Stomach (tissue), 9 donors: ENCODE data around the gene ZFAND5. TPM values are rescaled to one million over a fixed set of nuclear protein-coding genes. Genes with fewer than 3 reads are reported as not detected.

Experiments
- DNase-seq, 2 donors: peaks; one replicate each; pipeline versions ENCODE4 v3.0.0 to v3.0.0-alpha.2; 2013 to 2019
- H3K27ac ChIP-seq, 5 donors: fragments of 200-600 bp in 4 of 5; sonication (generic) in 4 of 5; one replicate each; pipeline ENCODE4 v1.5.1; 2013 to 2019; ENCODE audit warnings: mild to moderate bottlenecking in 1 of 5, moderate library complexity in 1 of 5
- H3K27me3 ChIP-seq, 3 donors: fragments of 200-600 bp; sonication (generic); one replicate each; pipeline ENCODE4 v1.5.1; 2017 to 2019; ENCODE audit warnings: mixed run types in 1 of 3
- H3K36me3 ChIP-seq, 4 donors: fragments of 200-600 bp; sonication (generic); 1 replicate in 3 of 4; 2 replicates in 1 of 4; pipeline ENCODE4 v1.5.1; 2016 to 2019
- H3K4me1 ChIP-seq, 4 donors: fragments of 200-600 bp; sonication (generic); one replicate each; pipeline ENCODE4 v1.5.1; 2016 to 2019
- H3K4me3 ChIP-seq, 4 donors: fragments of 200-600 bp; sonication (generic) in 3 of 4; one replicate each; pipeline ENCODE4 v1.5.1; 2016 to 2019; ENCODE audit warnings: mild to moderate bottlenecking in 1 of 4
- H3K9me3 ChIP-seq, 4 donors: fragments of 200-600 bp; sonication (generic); one replicate each; pipeline ENCODE4 v1.5.1; 2016 to 2019
- EP300 ChIP-seq: sonication (generic); formaldehyde crosslinking; IDR thresholded peaks from one replicate; pipeline ENCODE4 v1.6.1; 2017; ENCODE audit warnings: antibody characterized with exemption
- POLR2A ChIP-seq, 4 donors: fragments of 450-650 bp; IDR thresholded peaks; one replicate each; pipeline ENCODE4 v1.6.1; 2016; ENCODE audit warnings: antibody characterized with exemption in 4 of 4, control low read depth in 2 of 4, mild to moderate bottlenecking in 1 of 4, moderate library complexity in 1 of 4
- POLR2AphosphoS5 ChIP-seq, 3 donors: sonication (generic); formaldehyde crosslinking; IDR thresholded peaks; one replicate each; pipeline ENCODE4 v1.6.1; 2016; ENCODE audit warnings: antibody characterized with exemption in 3 of 3
- WGBS, 5 donors: extraction: QIAGEN DNeasy Blood & Tissue Kit in 3 of 5; methylation state at CpG; one replicate each; pipeline versions ENCODE4 v1.1.5 to v1.1.7; 2013 to 2018; 5-methylcytosine and 5-hydroxymethylcytosine counted together
- intact Hi-C: fragments of 100-400 bp; cut with DNase I; formaldehyde crosslinking; loops from one replicate; pipeline ENCODE4 v1.15.1; 2023; ENCODE audit warnings: low total_unique reads
- polyA plus RNA-seq, 3 donors: library from polyadenylated mRNA; stranded (reverse); fragments of 200-250 nt; gene quantifications; one replicate each; pipeline ENCODE4 v1.2.3, GENCODE V29; 2013
- total RNA-seq, 5 donors: library from RNA; depleted of rRNA; stranded (reverse); fragments of >200 nt; gene quantifications; one replicate each; pipeline versions ENCODE4 v1.1.0 to v1.2.3, GENCODE V29; 2014 to 2016
- TF ChIP-seq, protein P1 (sequence below), 7 experiments: fragments of 450-650 bp in 4 of 7; fragments of 200-600 bp in 3 of 7; sonication (generic) in 3 of 7; IDR thresholded peaks; one replicate each; pipeline ENCODE4 v1.5.1; 2016 to 2019; ENCODE audit warnings: antibody characterized with exemption in 7 of 7, control low read depth in 2 of 7, mild to moderate bottlenecking in 1 of 7
- donor health status: healthy with polysubstance abuse.
- donor health status: Bipolar disorder and iron deficiency.
- donor health status: healthy.

ZFAND5 gene
- total and polyA plus RNA-seq, 8 donors: 63.4 to 644 (median 220) TPM

DNA sequence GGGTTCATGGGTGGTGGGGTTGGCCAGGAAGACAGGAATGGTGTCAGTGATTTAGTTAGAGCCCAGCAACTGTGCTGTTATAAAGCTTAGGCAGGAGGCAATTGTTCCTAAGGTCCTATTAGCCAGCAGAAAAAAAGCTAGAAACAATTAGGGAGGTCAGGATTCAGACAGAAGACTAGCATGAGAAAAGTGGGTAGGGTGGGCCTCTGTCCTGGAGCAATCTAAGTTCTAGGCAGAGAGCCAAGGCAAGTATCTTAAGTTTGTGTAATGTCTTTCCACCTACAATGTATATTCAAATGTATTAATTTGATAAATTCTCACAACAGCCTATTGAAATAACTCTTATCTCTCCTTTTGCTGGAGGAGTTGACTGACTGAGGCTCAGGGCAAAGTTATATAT lies 6.1 kb upstream of the ZFAND5 start:
- intact Hi-C loops: no loop called here
- H3K36me3 ChIP-seq: no peaks in the 10 kb centered on the region
- H3K27ac ChIP-seq: no peak overlapping the region
- peaks cover 4 to 14% (median 7%) of the 10 kb centered on the region in 4 donors for H3K4me1 ChIP-seq
- H3K4me3 ChIP-seq: no peak overlapping the region
- DNase-seq: peak in 1 of 2 donors; percentile 45
- H3K9me3 ChIP-seq: no peaks in the 10 kb centered on the region
- TF ChIP-seq EP300: no peak
- TF ChIP-seq POLR2A (IDR thresholded peaks at IDR 0.05): no peak
- TF ChIP-seq, protein P1, sequence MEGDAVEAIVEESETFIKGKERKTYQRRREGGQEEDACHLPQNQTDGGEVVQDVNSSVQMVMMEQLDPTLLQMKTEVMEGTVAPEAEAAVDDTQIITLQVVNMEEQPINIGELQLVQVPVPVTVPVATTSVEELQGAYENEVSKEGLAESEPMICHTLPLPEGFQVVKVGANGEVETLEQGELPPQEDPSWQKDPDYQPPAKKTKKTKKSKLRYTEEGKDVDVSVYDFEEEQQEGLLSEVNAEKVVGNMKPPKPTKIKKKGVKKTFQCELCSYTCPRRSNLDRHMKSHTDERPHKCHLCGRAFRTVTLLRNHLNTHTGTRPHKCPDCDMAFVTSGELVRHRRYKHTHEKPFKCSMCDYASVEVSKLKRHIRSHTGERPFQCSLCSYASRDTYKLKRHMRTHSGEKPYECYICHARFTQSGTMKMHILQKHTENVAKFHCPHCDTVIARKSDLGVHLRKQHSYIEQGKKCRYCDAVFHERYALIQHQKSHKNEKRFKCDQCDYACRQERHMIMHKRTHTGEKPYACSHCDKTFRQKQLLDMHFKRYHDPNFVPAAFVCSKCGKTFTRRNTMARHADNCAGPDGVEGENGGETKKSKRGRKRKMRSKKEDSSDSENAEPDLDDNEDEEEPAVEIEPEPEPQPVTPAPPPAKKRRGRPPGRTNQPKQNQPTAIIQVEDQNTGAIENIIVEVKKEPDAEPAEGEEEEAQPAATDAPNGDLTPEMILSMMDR (IDR thresholded peaks at IDR 0.05): no peak
- no peak for TF ChIP-seq POLR2AphosphoS5 (IDR thresholded peaks at IDR 0.05)
- no peaks in the 10 kb centered on the region for H3K27me3 ChIP-seq

DNA sequence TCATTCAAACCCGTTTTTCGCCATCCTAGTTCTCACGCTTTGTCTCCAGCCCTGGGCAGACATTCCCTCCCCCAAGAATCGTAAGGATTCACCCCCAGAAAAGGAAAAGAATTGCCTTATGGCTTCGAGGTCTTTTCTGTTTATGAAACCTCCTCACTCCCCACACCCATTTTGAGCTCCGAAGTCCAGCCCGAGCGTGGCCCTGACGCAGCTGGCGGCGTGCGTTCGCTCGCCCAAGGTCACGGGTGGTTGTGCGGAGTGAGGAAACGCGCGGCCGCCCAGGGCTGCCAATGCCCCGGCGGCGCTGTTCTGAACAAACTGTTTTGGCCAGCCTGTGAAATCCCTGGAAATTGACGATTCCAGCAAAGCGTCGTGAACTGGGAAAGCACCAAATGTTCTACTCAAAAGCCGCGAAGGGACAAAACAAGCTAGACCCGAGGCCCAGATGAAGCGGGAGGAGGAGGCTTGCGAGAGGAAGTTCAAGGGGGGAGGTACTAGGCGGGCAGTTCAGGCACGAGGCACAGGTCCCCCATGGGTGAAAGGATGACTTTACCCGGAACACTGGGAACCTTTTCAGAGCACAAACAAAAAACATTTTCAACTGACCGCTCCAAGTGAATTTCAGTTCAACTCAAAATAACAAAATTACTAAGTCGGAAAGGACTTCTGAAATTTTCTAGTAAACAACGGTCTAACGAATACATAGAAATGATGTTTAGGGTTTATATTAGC lies 683 bp upstream of the ZFAND5 start:
- intact Hi-C loops: no loop called here
- Histone ChIP-seq H3K4me1 (peaks cover 9 to 36% (median 22%) of the 10 kb centered on the region in 4 donors), H3K27ac (peak overlapping the region; percentile 99 to 100 (median 100)), H3K27me3 (no peaks in the 10 kb centered on the region), H3K4me3 (peak overlapping the region; percentile 71 to 95 (median 86)), H3K36me3 (no peaks in the 10 kb centered on the region), H3K9me3 (no peaks in the 10 kb centered on the region)
- peak; percentile 85 to 91 for DNase-seq
- TF ChIP-seq EP300 (peak; percentile 99), POLR2AphosphoS5 (IDR thresholded peaks at IDR 0.05) (peak; percentile 65 to 92 (median 73))
- TF ChIP-seq, protein P1 (IDR thresholded peaks at IDR 0.05): no peak
- 1 to 2% (median 2%) methylated on average over 34 to 38 of the region's 38 CpGs for WGBS, 5 donors

DNA sequence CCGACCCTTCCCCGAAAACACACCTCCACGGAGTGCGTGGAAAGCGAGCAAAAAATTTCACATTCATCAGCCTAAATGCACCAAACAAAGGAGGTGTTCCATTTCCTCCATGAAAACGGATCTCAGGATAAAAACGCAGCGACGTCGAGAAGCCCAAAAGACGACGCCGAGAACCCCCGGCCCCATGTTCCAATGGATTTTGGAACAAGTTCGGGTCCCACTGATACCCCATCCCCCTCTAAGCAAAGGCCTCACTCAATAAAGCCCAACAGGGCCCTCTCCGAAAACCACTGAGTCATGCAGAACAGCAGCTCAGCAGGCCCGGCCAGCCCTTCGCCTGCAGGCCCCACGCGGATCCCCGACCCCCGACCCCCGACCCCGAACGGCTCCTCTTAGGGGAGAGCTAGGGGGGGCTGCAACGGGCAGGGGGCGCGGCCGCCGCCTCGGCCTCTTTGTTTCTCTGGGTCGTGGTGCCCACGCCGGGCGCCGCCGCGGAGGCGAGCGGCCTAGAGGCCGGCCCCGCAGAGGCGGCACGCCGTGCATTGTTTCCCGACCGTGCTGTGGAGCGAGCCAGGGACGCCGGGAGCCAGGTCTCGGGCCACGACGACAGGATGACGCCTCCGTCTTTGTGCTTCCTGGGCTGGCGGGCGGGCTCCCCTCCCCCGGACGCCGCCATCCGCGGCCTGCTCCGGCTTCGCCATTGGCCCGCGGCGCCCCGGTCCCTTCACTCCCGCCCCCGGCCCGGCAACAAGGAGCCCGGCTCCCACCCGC lies 915 bp downstream of the ZFAND5 start:
- H3K27ac ChIP-seq: peak overlapping the region; percentile 99 to 100 (median 100)
- H3K36me3 ChIP-seq: peaks cover 14 to 15% (median 15%) of the 10 kb centered on the region in 4 donors
- no peaks in the 10 kb centered on the region for H3K9me3 ChIP-seq
- TF ChIP-seq POLR2A (IDR thresholded peaks at IDR 0.05) (no peak), EP300 (no peak), POLR2AphosphoS5 (IDR thresholded peaks at IDR 0.05) (peak; percentile 33 to 43 (median 40))
- peak; percentile 68 to 85 for DNase-seq
- H3K4me3 ChIP-seq: peak overlapping the region; percentile 71 to 95 (median 86)
- peaks cover 25 to 52% (median 38%) of the 10 kb centered on the region in 4 donors for H3K4me1 ChIP-seq
- WGBS, 5 donors: 0 to 2% (median 1%) methylated on average over 21 to 73 of the region's 73 CpGs
- intact Hi-C loops: no loop called here
- no peaks in the 10 kb centered on the region for H3K27me3 ChIP-seq

DNA sequence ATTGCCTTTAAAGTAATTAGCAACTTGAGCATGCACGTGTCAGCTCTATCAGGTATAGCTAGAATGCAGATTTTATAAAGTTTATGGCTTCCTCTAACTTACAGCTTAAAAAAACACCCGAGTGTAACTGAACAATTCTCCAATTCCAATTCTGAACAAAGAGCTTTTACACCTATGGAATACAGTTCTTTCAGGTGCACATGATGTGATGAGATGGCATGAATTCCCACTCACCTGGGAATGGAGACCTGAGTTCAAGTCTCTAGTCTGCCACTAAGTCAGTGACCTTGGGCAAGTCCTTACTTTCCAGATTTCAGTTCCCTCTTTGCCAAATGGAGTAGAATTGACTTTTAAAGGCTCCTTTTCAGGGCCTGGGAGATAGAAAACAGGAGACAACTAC lies 1.8 kb downstream of the ZFAND5 start:
- WGBS, 5 donors: 1 to 9% (median 5%) methylated on average over 2 of the region's 2 CpGs
- peak overlapping the region; percentile 71 to 95 (median 86) for H3K4me3 ChIP-seq
- H3K36me3 ChIP-seq: peaks cover 22 to 24% (median 23%) of the 10 kb centered on the region in 4 donors
- no peak for TF ChIP-seq POLR2A (IDR thresholded peaks at IDR 0.05)
- no peak for TF ChIP-seq EP300
- TF ChIP-seq POLR2AphosphoS5 (IDR thresholded peaks at IDR 0.05): peak in 2 of 3 donors; percentile 5 to 54
- DNase-seq: peak in 1 of 2 donors; percentile 54
- peaks cover 33 to 60% (median 46%) of the 10 kb centered on the region in 4 donors for H3K4me1 ChIP-seq
- intact Hi-C loops: no loop called here
- H3K9me3 ChIP-seq: no peaks in the 10 kb centered on the region
- no peaks in the 10 kb centered on the region for H3K27me3 ChIP-seq
- H3K27ac ChIP-seq: peak overlapping the region; percentile 93 to 100 (median 99)

DNA sequence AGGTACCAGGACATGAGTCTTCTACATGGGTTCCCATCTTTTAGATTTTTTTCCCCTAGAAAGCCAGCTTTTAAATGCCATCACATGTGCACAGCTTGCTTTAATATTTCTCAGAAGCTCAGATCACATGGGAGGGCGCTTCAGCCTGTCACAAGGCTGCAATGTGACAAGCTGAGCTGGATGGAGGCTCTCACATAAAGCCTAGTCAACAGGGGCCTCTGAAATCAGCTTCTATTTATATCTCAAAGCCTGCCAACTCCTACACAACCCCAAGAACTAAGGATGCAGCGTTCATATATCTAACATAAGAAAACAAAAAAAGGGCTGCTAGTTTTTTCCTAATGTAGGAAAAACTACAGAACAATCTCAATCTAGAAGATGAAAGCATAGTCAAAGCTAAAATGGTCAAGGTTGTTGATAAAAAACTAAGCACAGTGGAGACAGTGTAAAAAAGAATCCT lies 2.3 kb downstream of the ZFAND5 start:
- no peaks in the 10 kb centered on the region for H3K9me3 ChIP-seq
- H3K27ac ChIP-seq: peak overlapping the region; percentile 76 to 100 (median 99)
- peak overlapping the region; percentile 71 to 95 (median 86) for H3K4me3 ChIP-seq
- H3K36me3 ChIP-seq: peaks cover 28 to 29% (median 28%) of the 10 kb centered on the region in 4 donors
- no peaks in the 10 kb centered on the region for H3K27me3 ChIP-seq
- 0 to 5% (median 2%) methylated on average over 2 of the region's 2 CpGs for WGBS, 5 donors
- TF ChIP-seq POLR2AphosphoS5 (IDR thresholded peaks at IDR 0.05) (peak; percentile 64 to 76 (median 75)), POLR2A (IDR thresholded peaks at IDR 0.05) (no peak), EP300 (no peak)
- TF ChIP-seq, protein P1 (IDR thresholded peaks at IDR 0.05): no peak
- peak; percentile 57 to 91 for DNase-seq
- H3K4me1 ChIP-seq: peaks cover 39 to 66% (median 52%) of the 10 kb centered on the region in 4 donors
- intact Hi-C loops: no loop called here
